DMS 273 treated with DMSO at 0.1 percent for 48 hours (cell line): Measurements from ENCODE around the gene MIA.
"Not testable (repeated sequence)": the region's sequence is repeated elsewhere in the genome, so short reads cannot be mapped to it uniquely, and the experiment has no call there.

Source experiments
- DNase-seq: peaks from one replicate; lab custom pipeline; 2025; lab: John Stamatoyannopoulos, UW

The MIA gene

DNA sequence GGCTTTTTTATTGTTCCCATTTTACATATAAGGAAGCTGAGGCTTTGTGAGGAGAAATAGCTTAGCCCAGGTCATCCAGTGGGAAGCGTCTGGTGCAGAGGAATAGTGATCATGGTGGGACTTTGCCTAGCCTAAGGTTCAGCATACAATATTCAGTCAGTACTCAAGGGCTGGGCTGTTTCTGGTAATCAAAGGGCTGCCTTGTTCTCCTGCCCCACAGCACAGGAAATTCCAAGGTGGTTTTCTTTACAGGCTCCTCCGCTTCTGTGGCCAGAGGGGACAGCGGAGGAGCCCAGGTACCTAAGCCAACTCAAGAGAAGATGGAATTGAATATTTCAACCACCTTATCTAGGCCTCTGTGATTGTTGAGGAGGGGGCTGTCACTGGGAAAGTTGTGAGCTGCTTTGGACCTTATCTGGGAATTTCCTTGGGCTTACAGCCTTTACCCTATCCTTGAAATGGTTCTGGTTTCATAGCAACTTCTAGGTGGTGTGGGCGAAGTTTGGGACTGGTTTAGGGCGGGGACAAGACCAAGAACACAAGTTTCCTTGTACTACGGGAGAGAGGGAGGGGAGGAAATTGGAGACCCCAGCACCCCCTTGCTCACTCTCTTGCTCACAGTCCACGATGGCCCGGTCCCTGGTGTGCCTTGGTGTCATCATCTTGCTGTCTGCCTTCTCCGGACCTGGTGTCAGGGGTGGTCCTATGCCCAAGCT is at the start of gene MIA:
Gene MIA (plus strand): TSS at position 606 of the 716 bp plus-strand sequence. CDS start 22 bp downstream, at position 628.
- no peak for DNase-seq

GRCh38 chr19:40726279-40726678 is 49.0 kb upstream of the MIA start:
- DNase-seq: no peak

DNA sequence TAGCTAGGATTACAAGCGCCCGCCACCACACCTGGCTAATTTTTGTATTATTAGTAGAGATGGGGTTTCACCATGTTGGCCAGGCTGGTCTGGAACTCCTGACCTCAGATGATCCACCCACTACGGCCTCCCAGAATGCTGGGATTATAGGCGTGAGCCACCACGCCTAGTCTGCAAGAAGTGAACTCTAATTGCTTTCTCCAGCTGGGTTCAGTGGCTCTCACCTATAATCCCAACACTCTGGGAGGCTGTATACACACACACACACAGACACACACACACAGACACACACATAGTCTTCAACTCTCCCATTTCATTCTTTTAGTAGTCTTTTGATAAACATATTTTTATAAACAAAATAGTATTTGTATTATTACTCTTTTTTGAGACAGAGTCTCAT is 45.3 kb upstream of the MIA start:
- not testable (repeated sequence) for DNase-seq

GRCh38 chr19:40732304-40732703 is 43.0 kb upstream of the MIA start:
- DNase-seq: not testable (repeated sequence)

DNA sequence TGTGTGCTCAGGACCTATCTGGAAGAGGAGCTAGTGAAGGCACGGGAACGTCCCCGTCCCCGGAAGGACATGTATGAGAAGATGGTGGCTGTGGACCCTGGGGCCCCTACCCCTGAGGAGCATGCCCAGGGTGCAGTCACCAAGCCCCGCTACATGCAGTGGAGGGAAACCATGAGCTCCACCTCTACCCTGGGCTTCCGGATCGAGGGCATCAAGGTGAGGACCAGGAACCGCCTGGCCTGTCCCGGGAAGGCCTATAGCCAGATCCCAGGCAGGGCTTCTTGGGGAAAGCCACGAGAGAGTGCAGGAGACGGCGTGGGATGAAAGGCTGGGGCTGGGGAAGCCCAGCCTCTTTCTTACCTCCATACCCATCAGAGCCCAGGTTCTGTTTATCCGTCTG is 42.2 kb upstream of the MIA start:
- DNase-seq: no peak

DNA sequence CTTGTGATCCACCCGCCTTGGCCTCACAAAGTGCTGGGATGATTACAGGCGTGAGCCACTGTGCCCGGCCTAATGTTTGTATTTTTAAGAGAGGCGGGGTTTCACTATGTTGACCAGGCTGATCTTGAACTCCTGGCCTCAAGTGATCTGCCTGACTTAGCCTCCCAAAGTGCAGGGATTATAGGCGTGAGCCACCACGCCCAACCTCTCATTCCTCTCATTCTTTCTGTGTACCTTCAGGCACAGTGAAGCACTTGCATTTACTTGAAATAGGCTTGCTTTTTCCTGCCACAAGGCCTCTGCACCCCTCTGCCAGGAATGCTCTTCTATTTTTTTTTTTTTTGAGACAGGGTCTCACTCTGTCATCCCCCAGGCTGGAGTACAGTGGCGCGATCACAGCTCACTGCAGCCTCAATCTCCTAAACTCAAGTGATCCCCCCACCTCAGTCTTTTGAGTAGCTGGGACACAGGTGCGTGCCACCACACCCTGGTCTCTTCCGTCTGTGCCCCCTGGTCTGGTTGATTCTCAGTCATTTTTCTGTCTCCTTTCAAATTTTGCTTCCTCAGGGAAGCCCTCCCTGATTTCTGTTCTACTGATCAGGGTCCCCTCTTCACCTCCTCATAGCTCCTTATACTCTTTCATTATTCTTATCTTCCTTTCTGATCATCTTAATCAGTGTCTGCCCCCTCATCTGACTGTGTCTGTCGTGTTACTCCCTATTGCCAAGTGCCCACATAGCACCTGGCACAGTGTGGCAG is 40.1 kb upstream of the MIA start:
- no peak for DNase-seq

GRCh38 chr19:40736661-40737060 is 38.7 kb upstream of the MIA start:
- no peak for DNase-seq

GRCh38 chr19:40737102-40737644 is 38.1 kb upstream of the MIA start:
- no peak for DNase-seq

DNA sequence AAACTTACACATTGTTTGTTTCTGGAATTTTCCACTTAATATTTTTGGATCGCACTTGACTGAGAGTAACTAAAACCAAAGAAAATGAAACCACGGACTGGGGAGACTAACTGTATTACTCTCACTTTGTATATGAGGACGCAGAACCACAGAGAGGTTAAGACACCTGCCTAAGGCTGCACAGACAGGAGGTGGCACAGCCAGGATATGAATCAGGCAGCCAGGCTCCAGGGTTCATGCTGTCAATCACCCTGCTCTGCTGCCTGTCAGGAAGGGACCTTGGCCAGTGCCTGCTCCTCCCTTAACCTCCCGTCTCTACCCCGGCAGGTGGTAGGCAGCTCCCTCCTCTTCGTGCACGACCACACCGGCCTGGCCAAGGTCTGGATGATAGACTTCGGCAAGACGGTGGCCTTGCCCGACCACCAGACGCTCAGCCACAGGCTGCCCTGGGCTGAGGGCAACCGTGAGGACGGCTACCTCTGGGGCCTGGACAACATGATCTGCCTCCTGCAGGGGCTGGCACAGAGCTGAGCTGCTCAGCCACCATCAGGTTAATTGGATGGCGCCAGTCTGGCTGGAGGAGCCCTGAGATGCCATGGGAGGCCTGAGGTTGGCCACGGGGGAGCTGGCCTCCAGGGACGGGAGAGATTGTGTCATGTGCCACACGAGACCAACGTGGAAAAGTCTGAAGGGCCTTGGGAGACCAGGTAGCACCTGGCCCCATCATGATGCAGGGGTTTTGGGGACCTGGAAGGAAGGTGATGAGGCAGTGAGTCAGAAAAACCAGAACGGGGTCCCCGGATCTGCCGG is 36.1 kb upstream of the MIA start:
- DNase-seq: no peak

GRCh38 chr19:40739871-40740703 is 35.2 kb upstream of the MIA start:
- no peak for DNase-seq

- DNase-seq: no peak
Observed at GRCh38 chr19:40740747-40741146, 34.6 kb upstream of the MIA start.

DNA sequence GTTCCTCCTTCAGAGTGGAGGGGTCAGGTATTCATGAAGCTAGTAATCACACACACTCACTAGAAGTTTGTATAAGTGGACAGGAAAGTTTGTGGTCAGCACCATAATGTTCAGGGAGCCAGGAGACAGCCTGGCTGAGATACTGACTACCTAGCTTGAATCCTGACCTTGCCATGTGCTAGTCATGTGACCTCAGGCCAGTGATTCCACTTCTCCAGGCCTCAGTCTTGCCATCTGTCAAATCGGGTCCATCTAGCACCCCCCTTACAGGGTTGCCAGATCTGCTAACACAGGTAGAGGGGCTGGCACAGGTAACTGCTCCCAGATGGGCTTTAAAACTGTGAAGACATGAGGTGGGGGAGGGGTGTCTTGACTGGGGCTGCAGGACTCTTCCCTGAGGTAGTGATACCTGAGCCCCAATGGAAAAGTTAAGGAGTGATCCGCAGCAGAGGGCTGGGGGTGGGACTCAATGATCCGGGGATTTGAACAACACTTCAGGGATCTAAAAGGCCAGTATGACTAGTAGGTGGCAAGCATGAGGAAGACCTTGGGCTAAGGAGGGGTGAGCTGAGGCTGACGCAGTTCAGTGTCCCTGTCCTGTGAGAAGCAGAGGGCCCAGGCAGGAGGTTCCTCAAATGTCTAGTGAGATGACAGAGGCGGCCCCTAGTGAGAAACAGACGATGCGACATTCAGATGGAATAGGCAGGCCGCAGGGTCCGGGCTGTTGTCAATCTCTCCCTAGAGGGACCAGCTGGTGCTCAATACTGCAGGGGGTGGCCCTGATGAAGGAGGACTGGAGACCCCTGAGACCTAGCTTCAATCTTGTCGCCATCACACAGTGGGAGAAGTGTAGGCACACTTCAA is 33.6 kb upstream of the MIA start:
- no peak for DNase-seq

- DNase-seq: no peak
Observed at GRCh38 chr19:40742477-40742876, 32.8 kb upstream of the MIA start.

- DNase-seq: no peak
Observed at GRCh38 chr19:40742886-40743285, 32.4 kb upstream of the MIA start.

- DNase-seq: no peak
Observed at GRCh38 chr19:40743926-40744325, 31.4 kb upstream of the MIA start.

DNA sequence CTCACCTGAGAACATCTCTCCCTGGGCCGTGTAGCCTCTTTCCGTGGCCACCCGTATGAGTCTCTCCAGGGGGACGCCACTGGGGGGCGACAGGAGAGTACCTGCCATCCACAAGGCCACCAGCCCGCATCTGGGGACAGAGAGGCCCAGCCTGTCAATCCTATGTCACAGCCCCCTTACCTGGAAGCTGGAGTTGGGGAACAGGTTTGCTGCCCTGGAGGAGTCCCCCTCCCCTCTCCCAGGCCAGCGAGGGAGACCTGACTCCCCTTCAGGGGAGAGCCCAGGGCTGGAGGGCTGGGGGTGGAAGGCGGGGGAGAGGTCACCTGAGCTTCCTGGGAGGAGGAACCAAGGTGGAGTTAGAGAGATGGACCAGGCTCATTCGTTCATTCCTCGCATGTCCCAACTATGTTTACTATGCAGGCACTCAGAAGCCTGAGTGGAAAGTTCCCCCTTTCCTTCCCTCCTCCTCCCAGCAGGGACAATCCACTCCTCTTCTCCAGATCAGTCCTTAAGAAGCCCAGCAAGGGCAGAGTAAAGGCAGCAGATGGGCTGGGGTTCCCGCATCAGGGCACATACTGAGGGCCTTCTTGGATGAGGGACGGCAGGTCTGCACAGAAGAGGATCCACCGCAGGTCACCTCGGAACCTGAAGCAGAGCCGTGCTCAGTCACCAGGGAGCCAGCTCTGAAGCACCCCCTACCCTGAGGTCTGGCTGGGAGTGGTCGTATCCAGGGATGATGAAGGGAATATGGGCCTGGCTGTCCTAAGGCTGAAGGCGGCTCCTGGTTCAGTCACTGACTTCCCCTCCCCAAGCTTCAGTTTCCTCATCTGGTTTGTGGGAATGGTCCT is 30.5 kb upstream of the MIA start:
- no peak for DNase-seq

GRCh38 chr19:40745402-40745780 is 29.9 kb upstream of the MIA start:
- DNase-seq: no peak

DNA sequence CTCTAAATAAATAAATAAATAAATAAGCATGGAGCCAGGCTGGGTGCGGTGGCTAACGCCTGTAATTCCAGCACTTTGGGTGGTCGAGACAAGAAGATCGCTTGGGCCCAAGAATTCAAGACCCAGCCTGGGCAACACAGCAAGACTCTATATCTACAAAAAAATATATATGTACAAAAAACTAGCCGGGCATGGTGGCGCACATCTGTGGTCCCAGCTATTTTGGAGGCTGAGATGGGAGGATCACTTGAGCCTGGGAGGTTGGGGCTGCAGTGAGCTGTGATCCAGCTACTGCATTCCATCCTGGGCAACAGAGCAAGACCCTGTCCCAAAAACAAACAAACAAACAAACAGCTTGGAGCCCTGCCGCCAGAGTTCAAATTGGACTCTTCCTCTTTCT is 27.8 kb upstream of the MIA start:
- no peak for DNase-seq

DNA sequence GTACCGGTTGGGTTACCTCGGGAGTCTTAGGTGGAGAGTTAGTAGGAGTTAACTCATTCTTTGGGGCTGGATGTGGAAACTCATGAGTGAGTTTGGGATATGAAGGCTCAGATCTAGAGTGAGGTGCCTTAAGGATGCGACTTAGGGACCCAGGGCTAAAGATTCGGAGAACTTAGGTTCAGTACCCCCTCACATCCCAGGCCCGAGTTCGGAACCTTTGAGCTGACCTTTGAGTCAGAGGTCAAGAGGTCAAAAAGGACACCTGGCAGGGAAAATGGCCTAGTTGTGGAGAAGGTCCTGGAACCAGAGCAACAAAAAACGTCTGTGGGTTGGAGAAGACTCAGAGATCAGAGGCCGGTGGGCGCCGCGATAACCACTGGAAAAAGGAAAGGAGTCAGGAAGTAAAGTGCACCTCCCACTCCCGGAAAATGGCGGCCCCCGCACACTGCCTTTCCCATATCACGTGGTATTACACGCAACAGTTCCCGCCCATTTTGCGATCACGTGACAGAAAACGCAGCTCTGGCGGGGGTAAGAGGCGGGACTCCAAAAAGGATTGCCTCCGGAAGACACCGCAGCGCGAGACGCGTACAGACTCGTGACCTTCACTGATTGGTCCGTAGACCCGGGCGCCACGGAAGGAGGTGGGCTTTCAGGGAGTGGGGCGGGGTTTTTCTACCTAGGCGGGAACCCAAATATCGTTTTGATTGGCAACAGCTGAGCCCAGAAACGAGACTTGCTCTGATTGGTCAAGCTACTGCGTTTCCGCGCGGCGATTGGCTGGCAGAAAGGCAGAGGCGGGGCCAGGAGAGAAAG is 25.1 kb upstream of the MIA start, which contains the start of gene ACTMAP:
Gene ACTMAP (minus strand): TSS at position 420 of the 816 bp plus-strand sequence. CDS start 674 bp downstream, outside the sequence.
- DNase-seq: peak; percentile 99
